Measurements from ENCODE around the gene PROB1. TPM values are rescaled to one million over a fixed set of nuclear protein-coding genes. Genes with fewer than 3 reads are reported as not detected.
"Not testable (repeated sequence)": the region's sequence is repeated elsewhere in the genome, so short reads cannot be mapped to it uniquely, and the experiment has no call there.

Gene PROB1
- total RNA-seq, 1 experiment from 2014 or later = 6.2 TPM

DNA sequence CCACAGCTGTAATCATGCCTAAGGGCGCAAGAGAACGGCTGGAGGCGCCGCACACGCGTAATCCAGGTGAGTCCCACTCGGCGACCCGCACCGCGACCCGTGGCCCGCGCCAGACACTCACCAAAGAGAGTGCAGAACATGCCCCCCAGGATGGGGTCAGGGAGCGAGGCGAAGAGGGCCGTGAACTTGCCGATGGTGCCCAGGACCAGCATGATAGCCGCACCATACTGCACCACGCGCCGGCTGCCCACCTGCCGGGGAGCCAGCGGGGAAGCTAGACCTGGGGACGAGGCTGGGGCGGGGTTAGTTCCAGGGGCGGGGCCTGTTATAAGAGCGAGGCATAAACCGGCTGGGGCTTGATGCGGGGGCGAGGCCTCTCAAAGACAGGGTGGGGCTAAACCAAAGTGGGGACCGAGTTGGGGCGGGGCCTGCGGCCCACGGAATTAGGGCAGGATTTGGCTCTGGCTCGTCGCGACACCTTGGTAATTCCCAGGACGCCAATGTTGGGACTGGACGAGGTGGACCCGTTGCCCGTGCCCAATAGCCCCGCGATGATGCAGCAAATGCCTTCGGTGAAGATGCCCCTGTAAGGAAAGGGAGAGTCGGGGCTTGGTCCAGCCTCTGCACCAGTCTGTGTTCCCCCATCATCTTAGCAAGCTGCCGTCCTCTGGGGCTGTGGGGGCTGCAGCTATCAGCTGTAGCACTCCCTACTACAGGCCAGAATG lies 16.6 kb downstream of the PROB1 start:
- DNase-seq (ENCODE audit: low read depth) = no peak

DNA sequence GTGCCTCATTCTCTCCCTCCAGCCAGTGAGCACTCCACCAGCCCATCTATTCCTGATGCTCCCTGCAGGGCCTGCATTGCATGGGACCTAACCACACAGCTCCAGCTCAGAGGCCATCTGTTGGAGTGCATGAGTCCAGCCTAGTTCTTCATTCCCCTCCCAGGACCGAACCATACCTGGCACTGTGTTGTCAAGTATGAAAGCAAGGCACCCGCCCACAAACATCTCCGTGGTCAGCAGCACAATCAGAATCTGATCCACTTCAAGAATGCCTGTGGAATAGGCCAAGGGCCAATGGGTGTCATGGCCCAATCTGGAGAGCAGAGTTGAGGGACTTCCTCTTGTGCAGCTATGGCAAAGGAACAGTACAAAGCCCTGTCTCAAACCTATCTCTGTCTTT lies 17.7 kb downstream of the PROB1 start:
- DNase-seq (ENCODE audit: low read depth) = no peak

DNA sequence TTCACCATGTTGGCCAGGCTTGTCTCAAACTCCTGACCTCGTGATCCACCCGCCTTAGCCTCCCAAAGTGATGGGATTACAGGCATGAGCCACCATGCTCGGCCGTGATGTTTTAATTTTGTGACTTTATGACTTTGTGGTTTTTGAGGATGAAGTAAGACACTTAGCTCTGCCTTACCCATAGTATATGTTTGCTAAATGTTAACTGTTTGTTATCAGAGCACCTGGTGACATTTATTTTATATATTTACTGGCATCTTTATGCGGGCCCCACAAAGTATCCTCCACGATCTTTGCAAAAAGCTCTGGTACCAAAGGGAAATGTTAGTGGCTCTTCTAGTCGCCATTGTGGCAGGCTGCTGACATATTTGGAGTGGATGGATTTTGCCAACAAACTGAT lies 18.5 kb downstream of the PROB1 start:
- no peak for DNase-seq (ENCODE audit: low read depth)

DNA sequence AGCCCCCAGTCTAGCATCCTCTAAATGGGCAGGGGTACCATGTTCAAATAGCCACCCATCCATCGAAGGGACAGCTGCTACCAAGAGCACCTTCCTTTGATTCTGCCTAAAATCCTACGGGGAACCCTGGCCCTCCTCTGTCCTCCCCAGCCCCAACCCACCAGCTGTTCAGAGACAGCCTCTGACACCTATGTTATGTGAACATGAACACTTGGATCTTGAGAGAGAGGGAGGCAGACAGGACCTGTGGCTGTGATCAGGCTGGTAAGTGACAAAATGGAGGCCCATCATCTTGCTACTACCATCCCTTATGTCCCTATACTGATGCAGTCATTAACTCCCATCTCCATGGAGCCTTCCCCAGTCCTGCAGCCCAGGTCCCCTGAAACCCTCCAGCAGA lies 20.0 kb downstream of the PROB1 start:
- DNase-seq (ENCODE audit: low read depth) = no peak

DNA sequence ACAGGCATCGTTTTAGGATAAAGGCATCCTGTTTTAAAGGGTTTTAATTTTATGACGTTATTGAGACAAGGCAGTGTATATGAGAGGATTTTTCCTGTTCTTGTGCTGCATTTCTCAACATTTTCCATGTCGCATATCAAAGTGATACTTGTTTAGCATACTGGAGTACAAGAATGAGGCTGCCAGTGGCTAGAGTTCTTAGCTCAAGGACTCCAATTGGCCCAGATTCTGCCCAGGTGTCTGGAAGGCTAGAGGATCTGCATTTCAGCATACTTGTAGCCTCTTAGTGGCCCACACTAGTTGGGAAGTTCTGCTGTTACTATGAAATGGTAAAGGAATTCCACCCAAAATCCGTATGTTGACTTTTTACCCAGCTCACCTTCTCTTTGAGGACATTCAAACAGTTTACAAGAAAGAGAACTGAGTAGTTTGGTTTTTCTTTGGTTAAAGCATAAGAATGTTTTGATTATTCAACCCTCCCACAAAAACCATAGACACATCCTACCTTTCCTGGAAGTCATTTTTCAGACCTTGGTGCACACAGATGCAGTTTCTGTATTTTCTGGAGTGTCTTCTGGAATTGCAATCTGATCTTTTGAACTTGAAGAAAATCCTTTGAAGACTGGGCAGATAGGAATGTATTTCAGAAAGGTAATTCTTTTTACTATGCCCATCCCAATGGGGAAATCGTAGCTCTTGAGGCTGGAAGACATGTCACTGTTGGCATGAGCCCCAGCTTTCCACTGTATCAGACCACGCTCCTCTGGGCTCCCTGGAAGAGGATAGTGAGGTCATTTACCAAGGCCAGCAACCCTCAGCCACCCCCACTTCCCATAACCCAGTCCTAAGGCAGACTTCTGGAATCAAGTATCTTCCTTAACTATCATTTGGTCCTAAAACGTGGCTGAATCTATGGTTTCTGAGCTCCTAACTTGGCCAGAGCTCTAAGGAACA lies 23.1 kb downstream of the PROB1 start:
- DNase-seq (ENCODE audit: low read depth) = no peak

DNA sequence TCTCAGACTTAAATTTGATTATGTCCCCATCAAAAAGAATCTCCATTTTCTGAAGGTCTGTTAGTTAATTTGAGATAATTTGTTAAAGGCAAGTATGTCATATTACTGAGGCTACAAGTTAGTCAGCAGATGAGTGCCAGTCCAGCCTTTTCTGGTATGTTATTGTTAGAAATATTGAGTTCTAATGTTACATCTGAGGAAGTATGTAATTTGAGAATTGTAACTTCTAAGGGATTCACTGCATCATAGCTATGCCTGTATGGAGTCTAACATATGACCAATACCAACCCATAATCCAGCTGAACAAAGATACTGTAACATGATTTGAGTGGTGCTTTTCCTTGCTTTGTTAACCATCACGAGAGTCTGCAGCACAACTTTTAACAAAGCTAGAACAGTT lies 25.7 kb downstream of the PROB1 start:
- peak; percentile 85 for DNase-seq (ENCODE audit: low read depth)

DNA sequence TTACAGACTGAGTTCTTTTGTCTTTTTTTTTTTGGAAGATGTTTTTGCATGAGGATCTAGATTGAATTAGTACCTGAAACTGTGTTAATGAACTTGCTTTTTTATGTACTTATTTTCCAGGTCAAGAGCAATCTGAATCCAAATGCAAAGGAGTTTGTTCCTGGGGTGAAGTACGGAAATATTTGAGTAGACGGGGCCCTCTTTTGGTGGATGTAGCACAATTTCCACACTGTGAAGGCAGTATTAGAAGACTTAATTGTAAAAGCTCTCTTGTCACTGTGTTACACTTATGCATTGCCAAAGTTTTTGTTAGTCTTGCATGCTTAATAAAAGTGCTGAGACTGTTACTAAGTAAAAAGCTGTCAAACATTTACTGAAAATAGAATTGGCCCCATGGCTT lies 26.3 kb downstream of the PROB1 start:
- peak; percentile 40 for DNase-seq (ENCODE audit: low read depth)

DNA sequence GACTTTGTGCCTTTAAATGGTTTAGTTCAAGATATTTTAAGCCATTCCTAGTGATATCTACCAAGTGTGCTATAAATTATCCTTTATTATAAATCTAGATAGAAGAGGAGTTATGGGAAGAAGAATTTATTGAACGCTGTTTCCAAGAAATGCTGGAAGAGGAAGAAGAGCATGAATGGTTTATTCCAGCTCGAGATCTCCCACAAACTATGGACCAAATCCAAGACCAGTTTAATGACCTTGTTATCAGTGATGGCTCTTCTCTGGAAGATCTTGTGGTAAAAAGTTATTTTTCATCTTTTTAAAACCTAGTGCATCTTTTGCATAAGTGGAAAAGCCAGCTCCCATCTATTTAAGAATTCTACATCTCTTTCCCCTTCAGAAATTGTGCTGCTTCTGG lies 30.4 kb downstream of the PROB1 start:
- no peak for DNase-seq (ENCODE audit: low read depth)

DNA sequence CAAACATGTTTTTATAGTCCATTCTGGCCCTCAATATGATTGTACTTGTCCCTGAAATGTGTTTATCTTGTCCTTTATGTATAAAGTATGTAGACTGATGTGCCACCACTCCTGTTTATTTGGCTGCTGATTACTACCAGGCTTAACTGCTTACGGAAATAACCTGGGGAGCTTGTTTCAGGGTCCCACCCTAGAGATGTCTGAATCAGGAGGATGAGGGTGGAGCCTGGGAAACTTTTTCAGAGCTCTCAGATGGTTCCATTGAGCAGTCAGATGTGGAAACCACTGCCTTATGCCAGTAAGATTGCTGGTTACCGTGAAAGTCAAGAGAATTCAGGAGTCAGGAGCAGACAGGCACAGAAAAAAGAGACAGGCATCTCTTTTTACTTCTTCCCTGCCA lies 31.0 kb downstream of the PROB1 start:
- no peak for DNase-seq (ENCODE audit: low read depth)

DNA sequence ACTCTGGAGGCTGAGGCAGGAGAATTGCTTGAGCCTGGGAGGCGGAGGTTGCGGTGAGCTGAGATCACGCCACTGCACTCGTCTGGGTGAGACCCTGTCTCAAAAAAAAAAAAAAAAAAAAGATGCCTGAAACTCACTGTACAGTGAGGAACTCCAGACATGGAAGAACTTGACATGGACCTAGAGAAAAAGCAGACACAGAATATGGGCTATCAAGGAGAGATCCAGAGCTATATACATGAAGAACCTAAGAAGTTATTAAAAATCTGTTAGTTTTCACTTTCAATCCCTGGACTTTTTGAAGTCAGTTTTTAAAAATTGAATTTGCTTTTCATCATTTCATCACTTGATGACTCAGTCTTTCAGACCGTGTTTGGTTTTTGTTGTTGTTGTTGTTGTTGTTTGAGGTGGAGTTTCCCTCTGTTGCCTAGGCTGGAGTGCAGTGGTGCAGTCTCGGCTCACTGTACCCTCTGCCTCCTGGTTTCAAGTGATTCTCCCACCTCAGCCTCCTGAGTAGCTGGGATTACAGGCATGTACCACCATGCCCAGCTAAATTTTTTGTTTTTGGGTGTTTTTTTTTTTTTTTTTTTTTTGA lies 33.0 kb downstream of the PROB1 start:
- no peak for DNase-seq (ENCODE audit: low read depth)

DNA sequence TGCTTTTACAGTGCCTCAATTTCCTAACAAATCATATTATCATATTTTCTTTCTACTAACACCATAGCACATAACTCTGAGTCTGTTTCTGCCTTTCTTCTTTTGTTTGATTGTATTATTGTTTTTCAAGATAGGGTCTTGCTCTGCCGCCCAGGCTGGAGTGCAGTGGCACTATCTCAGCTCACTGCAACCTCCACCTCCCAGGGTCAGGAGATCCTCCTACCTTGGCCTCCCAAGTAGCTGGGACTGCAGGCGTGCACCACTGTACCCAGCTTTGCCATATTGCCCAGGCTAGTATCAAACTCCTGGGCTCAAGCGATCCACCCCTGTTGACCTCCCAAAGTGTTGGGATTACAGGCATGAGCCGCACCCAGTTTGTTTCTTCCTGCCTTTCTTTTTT lies 34.5 kb downstream of the PROB1 start:
- DNase-seq (ENCODE audit: low read depth) = no peak

DNA sequence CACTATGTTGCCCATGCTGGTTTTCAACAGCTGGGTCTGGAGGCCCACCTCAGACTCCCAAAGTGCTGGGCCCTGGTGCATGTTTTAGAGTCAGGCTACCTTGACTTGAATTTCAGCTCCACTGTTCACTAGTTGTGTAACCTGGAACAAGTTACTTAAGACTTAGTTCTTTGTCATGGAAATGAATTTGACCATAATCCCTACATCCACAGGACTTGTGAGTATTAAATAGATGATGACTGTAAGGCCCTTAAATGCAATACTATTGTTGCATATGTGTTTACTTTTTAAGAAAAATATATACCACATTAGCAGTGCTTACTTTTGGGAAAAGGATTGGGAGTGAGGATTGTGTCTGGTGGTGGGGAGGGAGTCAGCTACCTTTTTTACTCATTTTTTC lies 36.8 kb downstream of the PROB1 start:
- no peak for DNase-seq (ENCODE audit: low read depth)

DNA sequence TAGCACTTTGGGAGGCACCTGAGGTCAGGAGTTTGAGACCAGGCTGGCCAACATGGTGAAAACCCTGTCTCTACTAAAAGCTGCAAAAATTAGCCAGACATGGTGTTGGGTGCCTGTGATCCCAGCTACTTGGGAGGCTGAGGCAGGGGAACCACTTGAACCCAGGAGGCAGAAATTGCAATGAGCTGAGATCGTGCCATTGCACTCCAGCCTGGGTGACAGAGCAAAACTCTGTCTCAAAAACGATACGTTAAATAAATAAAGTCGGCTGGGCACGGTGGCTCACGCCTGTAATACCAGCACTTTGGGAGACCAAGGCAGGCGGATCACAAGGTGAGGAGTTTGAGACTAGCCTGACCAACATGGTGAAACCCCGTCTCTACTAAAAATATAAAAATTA lies 39.0 kb downstream of the PROB1 start:
- not testable (repeated sequence) for DNase-seq (ENCODE audit: low read depth)

DNA sequence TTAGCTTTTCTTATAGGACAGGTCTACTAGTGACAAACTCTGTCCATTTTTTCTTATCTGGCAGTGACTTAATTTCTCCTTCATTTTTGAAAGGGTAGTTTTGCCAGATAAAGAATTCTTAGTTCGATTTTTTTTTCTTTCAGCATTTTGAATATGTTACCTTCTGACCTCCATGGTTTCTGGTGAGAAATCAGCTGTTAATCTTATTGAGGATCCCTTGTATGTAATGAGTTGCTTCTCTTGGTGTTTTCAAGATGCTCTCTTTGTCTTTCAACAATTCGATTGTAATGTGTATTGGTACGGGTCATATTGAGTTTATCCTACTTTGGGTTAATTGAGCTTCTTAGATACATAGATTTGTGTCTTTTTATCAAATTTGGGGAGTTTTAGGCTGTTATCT lies 40.7 kb downstream of the PROB1 start:
- no peak for DNase-seq (ENCODE audit: low read depth)

DNA sequence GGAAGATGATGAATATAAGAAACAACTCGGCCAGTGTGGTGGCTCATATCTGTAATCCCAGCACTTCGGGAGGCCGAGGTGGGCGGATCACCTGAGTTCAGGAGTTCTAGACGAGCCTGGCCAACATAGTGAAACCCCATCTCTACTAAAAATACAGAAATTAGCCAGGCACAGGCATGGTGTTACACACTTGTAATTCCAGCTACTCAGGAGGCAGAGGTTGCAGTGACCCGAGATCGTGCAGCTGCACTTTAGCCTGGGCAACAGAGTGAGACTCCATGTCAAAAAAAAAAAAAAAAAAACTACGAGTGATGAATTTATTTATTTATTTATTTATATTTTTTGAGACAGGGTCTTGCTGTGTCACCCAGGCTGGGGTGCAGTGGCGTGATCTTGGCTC lies 47.0 kb downstream of the PROB1 start:
- not testable (repeated sequence) for DNase-seq (ENCODE audit: low read depth)

DNA sequence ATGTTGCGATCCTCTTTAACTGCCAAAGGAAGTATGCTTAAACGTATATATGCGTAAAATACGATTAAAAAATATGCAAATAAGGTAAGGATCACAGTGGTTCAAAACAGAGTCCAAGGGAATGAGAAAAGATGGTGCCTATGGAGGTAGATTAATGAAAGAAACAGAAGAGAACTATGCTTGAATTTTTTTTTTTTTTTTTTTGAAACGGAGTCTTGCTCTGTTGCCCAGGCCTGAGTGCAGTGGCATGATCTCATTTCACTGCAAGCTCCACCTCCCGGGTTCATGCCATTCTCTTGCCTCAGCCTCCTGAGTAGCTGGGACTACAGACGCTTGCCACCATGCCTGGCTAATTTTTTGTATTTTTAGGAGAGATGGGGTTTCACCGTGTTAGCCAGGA lies 49.5 kb downstream of the PROB1 start:
- DNase-seq (ENCODE audit: low read depth) = not testable (repeated sequence)

DNA sequence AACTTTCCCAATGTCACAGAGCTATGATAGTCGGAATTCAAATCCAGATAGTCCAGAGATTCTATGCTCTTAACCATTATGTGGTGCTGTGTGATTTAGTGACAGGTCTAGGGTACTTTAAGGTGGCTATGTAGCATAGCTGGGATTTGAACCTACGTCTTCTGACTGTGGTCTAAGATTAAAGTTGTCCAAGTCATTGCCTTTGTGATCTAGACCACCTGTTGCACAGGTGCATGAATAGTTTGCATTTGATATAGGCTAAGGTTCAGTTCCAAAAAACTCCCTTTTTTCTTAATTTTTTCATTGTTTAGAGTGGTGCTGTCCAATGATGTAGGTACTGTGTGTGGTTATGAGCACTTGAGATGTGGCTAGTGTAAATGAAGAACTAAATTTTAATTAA lies 50.7 kb downstream of the PROB1 start:
- no peak for DNase-seq (ENCODE audit: low read depth)

DNA sequence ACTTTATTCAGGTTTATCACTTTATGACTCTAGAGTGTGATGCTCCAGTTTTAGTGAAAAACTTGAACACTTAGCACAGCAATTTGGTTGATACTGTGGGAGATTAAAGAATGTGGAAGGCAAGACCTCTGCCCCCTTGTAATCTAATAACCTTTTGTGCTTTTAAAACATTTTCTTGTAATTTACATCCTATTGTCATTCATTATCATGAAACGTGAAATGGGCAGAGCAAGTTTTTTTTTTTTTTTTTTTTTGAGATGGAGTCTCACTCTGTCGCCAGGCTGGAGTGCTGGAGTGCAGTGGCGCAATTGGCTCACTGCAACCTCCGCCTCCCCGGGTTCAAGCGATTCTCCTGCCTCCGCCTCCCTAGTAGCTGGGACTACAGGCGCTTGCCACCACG lies 51.4 kb downstream of the PROB1 start:
- no peak for DNase-seq (ENCODE audit: low read depth)

DNA sequence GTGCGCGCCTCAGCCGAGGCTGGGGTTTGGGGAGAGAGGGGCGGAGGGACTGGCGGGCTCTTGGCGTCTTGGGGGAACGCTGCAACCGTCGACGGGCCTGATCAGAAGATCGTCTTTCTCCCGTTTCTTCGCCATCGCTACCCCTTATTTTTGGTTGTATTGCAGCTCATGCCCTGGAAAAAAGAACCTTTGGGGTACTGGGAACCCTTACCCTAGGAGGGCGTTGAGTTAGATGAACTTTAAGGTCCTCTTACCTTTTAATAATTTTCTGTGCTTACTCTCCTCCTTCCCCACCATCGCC lies 52.5 kb downstream of the PROB1 start:
- DNase-seq (ENCODE audit: low read depth) = no peak

DNA sequence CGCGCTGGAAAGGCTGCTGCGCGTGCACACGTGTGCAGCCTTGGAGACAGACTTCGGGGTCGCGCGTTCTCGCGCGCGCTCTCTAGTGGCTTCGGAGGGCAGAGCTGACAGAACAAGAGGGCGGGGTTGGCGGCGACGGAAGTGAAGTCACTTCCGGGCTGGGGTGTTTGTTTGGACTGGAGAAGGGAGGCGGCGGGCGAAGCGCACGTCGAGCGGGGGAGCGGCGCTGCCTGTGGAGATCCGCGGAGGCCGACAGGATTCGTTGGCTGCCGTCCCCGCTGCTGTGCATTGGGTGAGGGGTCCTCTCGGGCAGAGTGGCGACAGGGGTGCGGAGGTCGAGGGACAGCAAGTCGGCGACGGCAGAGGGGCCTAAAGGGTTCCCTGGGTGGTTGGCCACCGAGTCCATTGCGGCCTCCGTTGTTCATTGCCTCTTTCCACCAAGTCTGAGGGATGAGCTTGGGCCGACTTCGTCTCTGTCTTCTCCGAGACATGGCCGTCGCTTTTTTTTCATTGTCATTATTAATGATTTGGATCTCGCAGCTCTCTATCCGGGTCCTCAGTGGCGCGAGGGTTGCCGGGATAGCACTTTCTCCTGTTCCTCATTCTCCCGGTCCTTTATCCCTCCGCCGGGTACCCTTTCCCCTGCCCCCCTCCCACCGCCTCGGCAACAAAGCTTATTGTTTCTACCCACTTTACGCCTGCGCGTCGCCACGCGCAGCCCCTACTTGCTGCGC lies 53.0 kb downstream of the PROB1 start, which contains the start of gene PAIP2:
Gene PAIP2, plus strand, starts transcription at position 166 of the 734 bp plus-strand sequence. CDS start 21,931 bp downstream, outside the sequence.
- DNase-seq (ENCODE audit: low read depth) = peak; percentile 97

DNA sequence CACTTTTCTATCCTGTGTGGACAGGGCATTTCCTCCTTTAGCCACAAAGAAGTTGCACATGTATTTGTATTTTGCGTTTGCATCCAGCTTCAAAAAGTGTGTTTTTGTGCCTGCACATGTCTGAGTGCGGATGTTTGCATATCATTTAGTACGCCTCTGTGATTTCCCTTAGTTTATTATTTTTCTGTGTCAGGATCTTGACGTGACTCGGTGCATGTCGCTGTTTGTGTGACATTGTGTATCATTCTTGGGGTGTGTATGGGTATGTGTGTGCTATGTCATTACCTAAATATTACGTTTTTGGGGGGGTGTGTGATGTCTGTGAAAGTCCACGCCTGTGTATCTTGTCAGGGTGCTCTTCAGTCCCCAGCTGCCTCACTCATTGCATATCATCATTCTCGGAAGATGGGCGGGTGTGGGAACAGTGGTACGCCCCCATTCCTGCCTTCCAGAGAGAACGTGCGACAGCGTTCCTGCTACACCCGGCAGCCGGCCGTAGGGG lies 53.7 kb downstream of the PROB1 start:
- DNase-seq (ENCODE audit: low read depth) = no peak
